HG03039 (cell line): Measurements from ENCODE around the gene TDRD12.
"Not testable (repeated sequence)": the region's sequence is repeated elsewhere in the genome, so short reads cannot be mapped to it uniquely, and the experiment has no call there.

Experiments used
- ATAC-seq: cut with Tn5 transposase; IDR thresholded peaks from one replicate; pipeline ENCODE4 v1.9.1; 2021; ENCODE audit warnings: mild to moderate bottlenecking, moderate library complexity; ENCODE audit not compliant: unreplicated experiment

TDRD12 gene

DNA sequence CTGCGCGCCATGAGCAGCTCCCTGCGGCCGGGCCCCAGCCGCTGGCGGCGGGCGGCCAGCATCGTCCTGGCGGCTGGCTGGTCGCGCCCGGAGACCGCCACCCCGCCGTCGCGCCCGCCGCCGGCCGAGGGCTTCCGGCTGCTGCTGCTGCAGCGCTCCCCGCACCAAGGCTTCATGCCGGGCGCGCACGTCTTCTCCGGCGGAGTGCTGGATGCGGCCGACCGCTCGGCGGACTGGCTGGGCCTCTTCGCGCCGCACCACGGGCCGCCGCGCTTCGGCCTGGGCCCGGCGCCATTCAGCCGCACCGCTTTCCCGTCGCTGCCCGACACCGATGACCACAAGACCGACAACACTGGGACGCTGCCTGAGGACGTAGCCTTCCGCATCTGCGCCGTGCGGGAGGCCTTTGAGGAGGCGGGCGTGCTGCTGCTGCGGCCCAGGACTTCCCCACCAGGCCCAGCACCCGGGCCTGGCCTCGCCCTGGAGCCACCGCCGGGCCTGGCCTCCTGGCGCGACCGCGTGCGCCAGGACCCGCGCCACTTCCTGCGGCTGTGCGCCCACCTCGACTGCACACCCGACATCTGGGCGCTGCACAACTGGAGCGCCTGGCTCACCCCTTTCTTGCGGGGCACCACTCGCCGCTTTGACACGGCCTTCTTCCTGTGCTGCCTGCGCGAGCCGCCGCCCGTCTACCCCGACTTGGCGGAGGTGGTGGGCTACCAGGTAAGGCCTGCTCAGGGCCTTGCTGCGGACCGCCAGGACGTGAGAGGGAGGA is 27.4 kb upstream of the TDRD12 start:
- ATAC-seq: peak; percentile 57

- no peak for ATAC-seq
Observed at GRCh38 chr19:32692727-32693061, 26.9 kb upstream of the TDRD12 start.

- not testable (repeated sequence) for ATAC-seq
Observed at GRCh38 chr19:32693151-32694108, 26.1 kb upstream of the TDRD12 start.

- ATAC-seq: not testable (repeated sequence)
Observed at GRCh38 chr19:32694316-32694715, 25.3 kb upstream of the TDRD12 start.

DNA sequence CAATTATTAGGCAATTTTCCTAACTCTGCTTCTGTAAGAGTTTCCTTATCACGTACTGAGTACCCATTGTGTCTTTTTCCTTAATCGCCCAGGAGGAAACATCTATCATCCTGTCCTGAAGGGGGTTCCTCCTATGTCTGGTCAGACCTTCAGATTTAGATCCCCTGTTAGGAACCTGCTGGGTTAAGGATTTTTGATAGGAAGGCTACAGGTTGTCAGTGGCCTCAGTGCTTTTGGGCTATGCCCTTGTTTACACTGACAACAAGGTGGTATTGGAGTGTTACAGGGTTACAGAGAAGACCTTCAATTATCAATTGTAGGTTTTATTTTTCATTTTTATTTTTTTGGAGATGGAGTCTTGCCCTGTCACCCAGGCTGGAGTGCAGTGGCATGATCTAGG is 24.7 kb upstream of the TDRD12 start:
- ATAC-seq: not testable (repeated sequence)

- not testable (repeated sequence) for ATAC-seq
Observed at GRCh38 chr19:32695506-32695905, 24.1 kb upstream of the TDRD12 start.

GRCh38 chr19:32696771-32697170 is 22.8 kb upstream of the TDRD12 start:
- ATAC-seq: not testable (repeated sequence)

- ATAC-seq: not testable (repeated sequence)
Observed at GRCh38 chr19:32700129-32700528, 19.4 kb upstream of the TDRD12 start.

- ATAC-seq: no peak
Observed at GRCh38 chr19:32702010-32702409, 17.6 kb upstream of the TDRD12 start.

DNA sequence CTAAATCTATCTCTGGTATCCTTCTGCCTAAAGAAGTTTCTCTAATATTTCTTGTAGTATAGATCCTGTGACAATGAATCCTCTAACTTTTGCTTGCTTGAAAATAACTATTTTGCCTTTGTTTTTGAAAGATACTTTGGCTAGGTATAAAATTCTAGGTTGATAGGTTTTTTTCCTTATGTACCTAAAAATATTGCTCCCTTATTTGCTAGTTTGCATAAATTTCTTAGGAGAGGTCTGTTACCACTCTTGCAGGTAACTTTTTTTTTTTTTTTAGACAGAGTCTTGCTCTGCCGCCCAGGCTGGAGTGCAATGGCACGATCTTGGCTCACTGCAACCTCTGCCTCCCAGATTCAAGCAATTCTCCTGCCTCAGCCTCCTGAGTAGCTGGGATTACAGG is 15.6 kb upstream of the TDRD12 start:
- not testable (repeated sequence) for ATAC-seq

DNA sequence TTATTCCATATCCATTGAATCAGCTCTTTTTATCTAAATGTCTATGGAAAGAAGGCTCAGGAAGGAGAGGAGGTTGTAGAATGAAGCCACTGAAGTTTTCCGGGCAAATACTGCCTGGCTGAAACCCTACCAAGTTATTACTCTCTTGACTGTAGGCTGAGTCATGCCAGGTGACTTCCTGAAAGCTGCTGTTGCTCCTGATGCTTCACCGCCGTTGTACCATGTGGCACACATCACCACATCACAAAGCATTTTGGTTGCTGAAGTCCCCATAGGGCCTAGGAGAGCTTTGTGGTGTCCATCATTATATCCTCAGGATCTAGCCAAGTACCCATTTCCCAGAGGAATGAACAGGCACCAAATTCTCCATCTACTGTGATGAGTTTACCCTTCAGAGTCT is 11.1 kb upstream of the TDRD12 start:
- no peak for ATAC-seq

DNA sequence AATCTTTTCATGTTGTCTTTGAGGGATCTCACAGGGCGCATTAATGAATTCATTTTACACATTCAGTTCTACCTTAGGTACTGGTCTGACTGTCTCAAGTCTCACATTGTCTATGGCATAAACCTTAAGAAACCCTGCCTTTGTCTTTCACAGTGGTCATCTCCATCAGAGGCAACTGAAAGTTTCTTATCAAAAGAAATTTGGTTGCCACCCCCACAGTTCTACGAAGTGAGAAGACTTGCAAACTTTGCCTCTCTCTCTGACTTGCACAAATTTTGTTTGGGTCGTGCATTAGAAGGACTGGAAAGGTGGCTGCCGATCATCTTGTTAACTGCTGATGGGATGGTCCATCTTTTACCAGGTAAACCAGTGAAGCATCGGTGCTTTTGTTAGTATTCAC is 10.5 kb upstream of the TDRD12 start:
- no peak for ATAC-seq

- no peak for ATAC-seq
Observed at GRCh38 chr19:32711747-32712146, 7.8 kb upstream of the TDRD12 start.

- not testable (repeated sequence) for ATAC-seq
Observed at GRCh38 chr19:32716203-32716602, 3.4 kb upstream of the TDRD12 start.

- ATAC-seq: no peak
Observed at GRCh38 chr19:32717496-32717895, 2.1 kb upstream of the TDRD12 start.

- ATAC-seq: no peak
Observed at GRCh38 chr19:32718286-32718685, 1.3 kb upstream of the TDRD12 start.

- ATAC-seq: no peak
Observed at GRCh38 chr19:32720216-32720935, 809 bp downstream of the TDRD12 start.

DNA sequence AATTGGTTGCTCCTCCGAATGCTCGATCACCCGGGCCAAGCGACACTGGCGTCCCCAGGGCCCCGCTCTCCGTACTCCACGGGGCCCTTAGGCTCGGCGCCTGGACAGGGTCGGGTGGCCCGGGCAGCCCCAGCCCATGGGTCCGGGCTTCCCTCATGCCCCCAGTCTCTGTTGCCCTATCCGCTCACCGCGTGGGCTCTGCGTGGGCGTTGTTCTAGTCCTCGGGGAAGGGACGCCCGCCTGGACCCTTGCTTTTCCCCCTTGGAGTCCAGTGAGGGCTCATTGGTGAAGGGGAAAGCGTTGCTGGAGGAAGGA is 1.3 kb downstream of the TDRD12 start:
- no peak for ATAC-seq

DNA sequence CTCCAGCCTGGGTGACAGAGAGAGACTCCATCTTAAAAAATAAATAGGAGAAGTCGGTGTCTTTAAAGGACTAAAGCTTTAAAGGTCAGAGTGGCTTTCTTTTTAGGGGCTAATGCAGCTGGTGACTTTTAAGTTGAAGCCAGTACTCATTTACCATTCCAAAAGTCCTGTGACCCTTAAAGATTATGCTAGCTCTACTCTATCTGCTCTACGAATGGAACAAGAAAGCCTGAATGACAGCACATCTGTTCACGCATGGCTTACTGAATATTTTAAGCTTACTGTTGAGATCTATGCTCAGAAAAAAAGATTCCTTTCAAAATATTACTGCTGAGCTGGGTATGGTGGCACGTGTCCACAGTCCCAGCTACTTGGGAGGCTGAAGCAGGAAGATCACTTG is 16.4 kb downstream of the TDRD12 start:
- no peak for ATAC-seq

- ATAC-seq: no peak
Observed at GRCh38 chr19:32743021-32743420, 23.5 kb downstream of the TDRD12 start.

DNA sequence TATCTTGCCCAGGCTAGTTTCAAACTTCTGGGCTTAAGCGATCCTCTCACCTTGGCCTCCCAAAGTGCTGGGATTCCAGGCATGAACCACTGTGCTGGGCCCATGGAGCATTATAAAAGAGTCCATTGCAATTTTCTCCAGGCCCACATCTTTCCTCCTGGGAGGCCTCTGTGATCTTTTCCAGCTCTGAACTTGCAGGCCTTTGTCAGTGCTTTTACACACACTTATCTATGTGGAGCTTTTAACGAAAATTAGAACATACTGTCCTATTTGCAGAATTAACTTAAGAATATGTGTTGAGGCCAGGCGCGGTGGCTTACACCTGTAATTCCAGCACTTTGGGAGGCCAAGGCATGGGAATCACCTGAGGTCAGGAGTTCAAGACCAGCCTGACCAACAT is 23.9 kb downstream of the TDRD12 start:
- no peak for ATAC-seq
